ENCODE measurements around the gene JAKMIP1. TPM values are rescaled to one million over a fixed set of nuclear protein-coding genes. Genes with fewer than 3 reads are reported as not detected.
"Not testable (repeated sequence)": the region's sequence is repeated elsewhere in the genome, so short reads cannot be mapped to it uniquely, and the experiment has no call there.

Gene JAKMIP1
- total RNA-seq, 1 experiment from 2014 or later: not detected

GRCh38 chr4:5993346-5993745, 207.0 kb downstream of the JAKMIP1 start:
- DNase-seq (ENCODE audit: low read depth): not testable (repeated sequence)

GRCh38 chr4:5992828-5993321, 207.5 kb downstream of the JAKMIP1 start:
- no peak for DNase-seq (ENCODE audit: low read depth)

GRCh38 chr4:5992171-5992827, 208.1 kb downstream of the JAKMIP1 start:
- DNase-seq (ENCODE audit: low read depth): no peak

- no peak for DNase-seq (ENCODE audit: low read depth)
Observed at GRCh38 chr4:5991405-5991804, 208.9 kb downstream of the JAKMIP1 start.

GRCh38 chr4:5990446-5991160, 209.7 kb downstream of the JAKMIP1 start:
- DNase-seq (ENCODE audit: low read depth): no peak

- DNase-seq (ENCODE audit: low read depth): no peak
Observed at GRCh38 chr4:5989236-5990225, 210.8 kb downstream of the JAKMIP1 start.

- no peak for DNase-seq (ENCODE audit: low read depth)
Observed at GRCh38 chr4:5988086-5988845, 212.1 kb downstream of the JAKMIP1 start.

GRCh38 chr4:5984843-5985242, 215.5 kb downstream of the JAKMIP1 start:
- no peak for DNase-seq (ENCODE audit: low read depth)

- no peak for DNase-seq (ENCODE audit: low read depth)
Observed at GRCh38 chr4:5982156-5982973, 218.0 kb downstream of the JAKMIP1 start.

- peak; percentile 28 for DNase-seq (ENCODE audit: low read depth)
Observed at GRCh38 chr4:5980436-5981155, 219.8 kb downstream of the JAKMIP1 start.

- DNase-seq (ENCODE audit: low read depth): peak; percentile 13
Observed at GRCh38 chr4:5979981-5980380, 220.4 kb downstream of the JAKMIP1 start.

- no peak for DNase-seq (ENCODE audit: low read depth)
Observed at GRCh38 chr4:5976921-5977320, 223.4 kb downstream of the JAKMIP1 start.

GRCh38 chr4:5976431-5976830, 223.9 kb downstream of the JAKMIP1 start:
- no peak for DNase-seq (ENCODE audit: low read depth)

Other genes with a start within 250 kb of the JAKMIP1 start
- not detected in 2 replicates for gene C4orf50, start 182.1 kb downstream of the JAKMIP1 start, total RNA-seq (2014; rRNA removed)
- gene WFS1, start 69.3 kb upstream of the JAKMIP1 start, total RNA-seq (2014; rRNA removed): 19.5 and 23.3 TPM in 2 replicates